Measurements from ENCODE around the gene PLCXD3. TPM values are rescaled to one million over a fixed set of nuclear protein-coding genes. Genes with fewer than 3 reads are reported as not detected.

Gene PLCXD3
- total and polyA plus RNA-seq, 9 of the 15 experiments (the other 6 are each of a cell fraction or from before 2014, with no cell fraction given) = not detected

GRCh38 chr5:41349846-41350245, 160.6 kb downstream of the PLCXD3 start:
- FAIRE-seq (no peak), ATAC-seq (no peak), DNase-seq (ENCODE audit: extremely low read depth in 1 of 4, low spot score in 3 of 4) (no peak)
- H3K9me1 ChIP-seq (ENCODE audit: control insufficient read depth, insufficient read depth, low read length) = no peaks in the 10 kb centered on the region
- intact Hi-C loops (cut with micrococcal nuclease) (no loop called here), in situ Hi-C loops (cut with MboI) (no loop called here)
- CTCF ChIA-PET (ENCODE audit: low intra/inter-chr PET ratio) = no interaction called here
- H3K9ac ChIP-seq (ENCODE audit: insufficient read depth in 1 of 2, low read depth in 2 of 2, low read length in 2 of 2) = no peak overlapping the region
- TF ChIP-seq ELF4 (CRISPR knock-in tag; IDR thresholded peaks at IDR 0.05) (no peak), SIRT6 (IDR thresholded peaks at IDR 0.05; ENCODE audit: low read depth, low read length) (no peak)
- 5% methylated on average over 4 of the region's 4 CpGs for WGBS (ENCODE audit: insufficient coverage, low coverage, missing lambda C conversion rate)
- H3K4me2 ChIP-seq (ENCODE audit: insufficient read depth, low read length) = no peak overlapping the region
- H2AFZ ChIP-seq (ENCODE audit: low read depth, low read length) = no peak overlapping the region
- POLR2A ChIA-PET = no interaction called here
- H3K4me1 ChIP-seq (replicated peaks in 1 of 2; ENCODE audit: control insufficient read depth in 2 of 2, insufficient read depth in 2 of 2, low read length in 2 of 2) = no peaks in the 10 kb centered on the region
- H3K27ac ChIP-seq (ENCODE audit: extremely low read depth, low read depth, low read length) = no peak overlapping the region
- H3K9me3 ChIP-seq (replicated peaks; ENCODE audit: control insufficient read depth, insufficient read depth, low read depth, low read length) = no peaks in the 10 kb centered on the region; the same call in 1 of the 2 replicates
- no peaks in the 10 kb centered on the region for H3K79me2 ChIP-seq (ENCODE audit: control insufficient read depth, insufficient read depth, low read length)
- no peaks in the 10 kb centered on the region for H3K27me3 ChIP-seq (ENCODE audit: control insufficient read depth in 2 of 2, insufficient read depth in 2 of 2, low read length in 2 of 2)
- no peaks in the 10 kb centered on the region for H3K36me3 ChIP-seq (ENCODE audit: control insufficient read depth, insufficient read depth, low read length)
- BruUV-seq (replicated peaks) = no TSS peak
- H3K4me3 ChIP-seq = no peak overlapping the region
- no peaks in the 10 kb centered on the region for H4K20me1 ChIP-seq (replicated peaks; ENCODE audit: control insufficient read depth, insufficient read depth, low read length)

- Histone ChIP-seq H3K79me2 (ENCODE audit: control insufficient read depth, insufficient read depth, low read length) (no peaks in the 10 kb centered on the region), H3K4me3 (no peak overlapping the region), H3K4me1 (replicated peaks in 1 of 2; ENCODE audit: control insufficient read depth in 2 of 2, insufficient read depth in 2 of 2, low read length in 2 of 2) (no peaks in the 10 kb centered on the region), H3K9ac (ENCODE audit: insufficient read depth in 1 of 2, low read depth in 2 of 2, low read length in 2 of 2) (no peak overlapping the region), H4K20me1 (replicated peaks; ENCODE audit: control insufficient read depth, insufficient read depth, low read length) (no peaks in the 10 kb centered on the region), H3K9me3 (replicated peaks; ENCODE audit: control insufficient read depth, insufficient read depth, low read depth, low read length) (no peaks in the 10 kb centered on the region; the same call in 1 of the 2 replicates), H2AFZ (ENCODE audit: low read depth, low read length) (no peak overlapping the region), H3K27me3 (ENCODE audit: control insufficient read depth in 2 of 2, insufficient read depth in 2 of 2, low read length in 2 of 2) (no peaks in the 10 kb centered on the region), H3K27ac (ENCODE audit: extremely low read depth, low read depth, low read length) (no peak overlapping the region), H3K36me3 (ENCODE audit: control insufficient read depth, insufficient read depth, low read length) (no peaks in the 10 kb centered on the region), H3K9me1 (ENCODE audit: control insufficient read depth, insufficient read depth, low read length) (no peaks in the 10 kb centered on the region), H3K4me2 (ENCODE audit: insufficient read depth, low read length) (no peak overlapping the region)
- DNase-seq (ENCODE audit: extremely low read depth in 1 of 4, low spot score in 3 of 4) (no peak), FAIRE-seq (no peak), ATAC-seq (no peak)
- WGBS (ENCODE audit: insufficient coverage, low coverage, missing lambda C conversion rate) = 0% methylated on average over 1 of the region's 1 CpG
- intact Hi-C loops (cut with micrococcal nuclease) (no loop called here), in situ Hi-C loops (cut with MboI) (no loop called here)
- CTCF ChIA-PET (ENCODE audit: low intra/inter-chr PET ratio) = no interaction called here
- TF ChIP-seq CEBPZ (IDR thresholded peaks at IDR 0.05; ENCODE audit: borderline replicate concordance, low read depth, low read length) (no peak), KAT8 (IDR thresholded peaks at IDR 0.05; ENCODE audit: low read depth) (no peak), ZNF668 (CRISPR knock-in tag; IDR thresholded peaks at IDR 0.05) (no peak), MYNN (IDR thresholded peaks at IDR 0.05) (no peak), MYNN (CRISPR knock-in tag; IDR thresholded peaks at IDR 0.05) (no peak), NFXL1 (CRISPR knock-in tag; IDR thresholded peaks at IDR 0.05) (no peak), RBM34 (IDR thresholded peaks at IDR 0.05; ENCODE audit: borderline replicate concordance, insufficient read depth, low read length) (no peak)
- POLR2A ChIA-PET = interaction anchor here (0.7 kb wide), 1 partner anchor 134 kb away, joined by 3 read pairs; the partner anchor contains the start of gene C6
- no TSS peak for BruUV-seq (replicated peaks)
Measured at GRCh38 chr5:41347569-41347968, 162.8 kb downstream of the PLCXD3 start.

Measured in K562 (cell line).